Keratinocyte (primary cell): ENCODE results near the gene MTUS2. TPM values are rescaled to one million over a fixed set of nuclear protein-coding genes. Genes with fewer than 3 reads are reported as not detected.

Experiments used
- DNase-seq: peaks from one replicate; pipeline ENCODE4 v3.0.0-alpha.2; 2011; ENCODE audit warnings: low read depth, missing footprints, low spot score
- FAIRE-seq: peaks from 2 replicates; lab custom pipeline; 2011; peaks lifted over from hg19 to GRCh38; lab: Jason Lieb, UNC
- H2AFZ ChIP-seq: 2 replicates; pipeline ENCODE4 v1.6.0; 2012; ENCODE audit warnings: low read length, control low read depth, inconsistent platforms; ENCODE audit not compliant: control insufficient read depth
- H3K27ac ChIP-seq: 2 replicates; pipeline ENCODE4 v1.5.1; 2011; ENCODE audit warnings: low read length; ENCODE audit not compliant: control insufficient read depth, insufficient read depth
- H3K27me3 ChIP-seq: 3 replicates; pipeline ENCODE4 v1.6.0; 2011; ENCODE audit warnings: low read length; ENCODE audit not compliant: control insufficient read depth, insufficient read depth; ENCODE audit errors: extremely low read depth
- H3K36me3 ChIP-seq, 2 experiments: 2 replicates in 1 of 2; 3 replicates in 1 of 2; pipeline ENCODE4 v1.5.1; 2011; ENCODE audit warnings: low read length in 2 of 2, mild to moderate bottlenecking in 1 of 2; ENCODE audit not compliant: control insufficient read depth in 2 of 2, insufficient read depth in 2 of 2; ENCODE audit errors: extremely low read depth in 1 of 2
- H3K4me1 ChIP-seq: 3 replicates; pipeline ENCODE4 v1.5.1; 2011; ENCODE audit warnings: low read length; ENCODE audit not compliant: control insufficient read depth, insufficient read depth; ENCODE audit errors: extremely low read depth
- H3K4me2 ChIP-seq: 3 replicates; pipeline ENCODE4 v1.6.0; 2011; ENCODE audit warnings: low read depth, low read length; ENCODE audit not compliant: control insufficient read depth, insufficient read depth; ENCODE audit errors: extremely low read depth
- H3K4me3 ChIP-seq, 3 experiments: fragments of 200-600 bp in 1 of 3; sonication (generic) in 1 of 3; 2 replicates in 2 of 3; 3 replicates in 1 of 3; pipeline ENCODE4 v1.5.1; 2011 to 2016; ENCODE audit warnings: low read length in 3 of 3, mild to moderate bottlenecking in 3 of 3, control low read depth in 2 of 3, inconsistent platforms in 1 of 3, low read depth in 1 of 3, mixed read lengths in 1 of 3, mixed run types in 1 of 3, moderate library complexity in 1 of 3; ENCODE audit not compliant: control insufficient read depth in 2 of 3, insufficient read depth in 2 of 3; ENCODE audit errors: extremely low read depth in 1 of 3
- H3K79me2 ChIP-seq: 2 replicates; pipeline ENCODE4 v1.6.0; 2012; ENCODE audit warnings: low read length; ENCODE audit not compliant: control insufficient read depth, insufficient read depth
- H3K9ac ChIP-seq: 3 replicates; pipeline ENCODE4 v1.6.0; 2011; ENCODE audit warnings: low read length; ENCODE audit not compliant: control insufficient read depth, insufficient read depth; ENCODE audit errors: extremely low read depth
- H3K9me1 ChIP-seq: 3 replicates; pipeline ENCODE4 v1.6.0; 2011; ENCODE audit warnings: low read length; ENCODE audit not compliant: control insufficient read depth, insufficient read depth; ENCODE audit errors: extremely low read depth
- H3K9me3 ChIP-seq: 2 replicates; pipeline ENCODE4 v1.5.1; 2012; ENCODE audit warnings: low read depth, low read length; ENCODE audit not compliant: control insufficient read depth
- H4K20me1 ChIP-seq: 3 replicates; pipeline ENCODE4 v1.6.0; 2011; ENCODE audit warnings: low read length; ENCODE audit not compliant: control insufficient read depth, insufficient read depth; ENCODE audit errors: extremely low read depth
- CTCF ChIP-seq, 3 experiments: IDR thresholded peaks in 1 of 3; conservative IDR thresholded peaks in 1 of 3; optimal IDR thresholded peaks in 1 of 3; 2 replicates in 2 of 3; 3 replicates in 1 of 3; pipeline versions ENCODE3 to v1.5.1; 2011; ENCODE audit warnings: low read length in 3 of 3, mild to moderate bottlenecking in 3 of 3, moderate library complexity in 2 of 3, control low read depth in 1 of 3, inconsistent platforms in 1 of 3; ENCODE audit not compliant: insufficient read depth in 2 of 3; ENCODE audit errors: extremely low read depth in 1 of 3
- EZH2 ChIP-seq: IDR thresholded peaks from one replicate; pipeline ENCODE4 v1.6.1; 2012; ENCODE audit warnings: inconsistent platforms, mild to moderate bottlenecking, low read length, moderate library complexity
- dilution Hi-C: fragments of 300-500 bp; cut with MboI; formaldehyde crosslinking; loops from one replicate; pipeline ENCODE4 v1.7.0; 2020; ENCODE audit warnings: low sequenced_read_pairs; ENCODE audit not compliant: extremely low pct_ligation_motif_present
- polyA plus RNA-seq, 5 experiments: library from polyadenylated mRNA; depleted of rRNA in 3 of 5; stranded (reverse) in 3 of 5; stranded (forward) in 1 of 5; unstranded in 1 of 5; fragments of >200 nt; gene quantifications; 1 replicate in 1 of 5; 2 replicates in 3 of 5; 3 replicates in 1 of 5; pipeline versions ENCODE4 v1.2.1 to v1.2.3, GENCODE V29; 2011 to 2012; ENCODE audit warnings: missing spikeins in 2 of 5, low read depth in 1 of 5, low replicate concordance in 1 of 5

MTUS2 gene
- polyA plus RNA-seq, 1 donor (not counting 4 experiments of a cell fraction or from before 2014, with no cell fraction given): 0.17 TPM

- Histone ChIP-seq H3K4me3 (no peak overlapping the region), H3K9ac (no peak overlapping the region), H4K20me1 (no peaks in the 10 kb centered on the region), H3K9me1 (no peaks in the 10 kb centered on the region), H3K4me1 (no peaks in the 10 kb centered on the region), H3K27ac (no peak overlapping the region), H3K27me3 (no peaks in the 10 kb centered on the region), H3K9me3 (no peaks in the 10 kb centered on the region), H3K4me2 (no peak overlapping the region), H3K36me3 (no peaks in the 10 kb centered on the region), H3K79me2 (no peaks in the 10 kb centered on the region), H2AFZ (no peak overlapping the region)
- DNase-seq: no peak
- FAIRE-seq: no peak
- dilution Hi-C loops: no loop called here
- TF ChIP-seq EZH2 (no peak), CTCF (optimal IDR thresholded peaks at IDR 0.05 in 1 of 3, IDR thresholded peaks at IDR 0.05 in 1 of 3, conservative IDR thresholded peaks at IDR 0.05 in 1 of 3; ENCODE audit: extremely low read depth in 1 of 3, insufficient read depth in 2 of 3, low read length in 3 of 3) (no peak)
Observed at GRCh38 chr13:29099781-29100406, 279.8 kb downstream of the MTUS2 start.

- Histone ChIP-seq H3K4me2 (no peak overlapping the region), H3K9me3 (no peaks in the 10 kb centered on the region), H3K9ac (no peak overlapping the region), H4K20me1 (no peaks in the 10 kb centered on the region), H2AFZ (no peak overlapping the region), H3K4me3 (no peak overlapping the region), H3K4me1 (no peaks in the 10 kb centered on the region), H3K27me3 (no peaks in the 10 kb centered on the region), H3K27ac (no peak overlapping the region), H3K36me3 (no peaks in the 10 kb centered on the region), H3K79me2 (no peaks in the 10 kb centered on the region), H3K9me1 (no peaks in the 10 kb centered on the region)
- TF ChIP-seq EZH2: no peak
- no peak for TF ChIP-seq CTCF (optimal IDR thresholded peaks at IDR 0.05 in 1 of 3, IDR thresholded peaks at IDR 0.05 in 1 of 3, conservative IDR thresholded peaks at IDR 0.05 in 1 of 3; ENCODE audit: extremely low read depth in 1 of 3, insufficient read depth in 2 of 3, low read length in 3 of 3)
- DNase-seq (no peak), FAIRE-seq (no peak)
- dilution Hi-C loops: no loop called here
Observed at GRCh38 chr13:29100758-29101157, 280.6 kb downstream of the MTUS2 start.
